CD4-positive, alpha-beta T cell treated with Interleukin-21 for 1 hour (primary cell): Measurements from ENCODE around the gene PRSS35.
A peak's percentile ranks its signal among the peaks of the same experiment; 100 is the strongest.
"Not testable (repeated sequence)": the region's sequence is repeated elsewhere in the genome, so short reads cannot be mapped to it uniquely, and the experiment has no call there.

Experiments
- DNase-seq: peaks from one replicate; pipeline ENCODE4 v3.0.0-alpha.2; 2020

Gene PRSS35

GRCh38 chr6:83511901-83512681 lies at the start of gene PRSS35:
Gene PRSS35, plus strand, starts transcription at chr6:83512534. Its CDS starts 10,908 bp downstream, at chr6:83523442.
- DNase-seq: peak; percentile 7

GRCh38 chr6:83463886-83464285 lies 48.4 kb upstream of the PRSS35 start:
- no peak for DNase-seq

GRCh38 chr6:83464381-83465140 lies 47.8 kb upstream of the PRSS35 start:
- DNase-seq: no peak

- no peak for DNase-seq
Observed at GRCh38 chr6:83466328-83466727, 46.0 kb upstream of the PRSS35 start.

- DNase-seq: peak; percentile 30
Observed at GRCh38 chr6:83467620-83468036, 44.7 kb upstream of the PRSS35 start.

GRCh38 chr6:83470001-83470400 lies 42.3 kb upstream of the PRSS35 start:
- DNase-seq: no peak

GRCh38 chr6:83470587-83470986 lies 41.7 kb upstream of the PRSS35 start:
- no peak for DNase-seq

GRCh38 chr6:83472767-83473166 lies 39.6 kb upstream of the PRSS35 start:
- DNase-seq: no peak

- DNase-seq: no peak
Observed at GRCh38 chr6:83474309-83474708, 38.0 kb upstream of the PRSS35 start.

- no peak for DNase-seq
Observed at GRCh38 chr6:83476971-83477370, 35.4 kb upstream of the PRSS35 start.

GRCh38 chr6:83479389-83479788 lies 32.9 kb upstream of the PRSS35 start:
- DNase-seq: no peak

- DNase-seq: no peak
Observed at GRCh38 chr6:83480470-83480869, 31.9 kb upstream of the PRSS35 start.

- not testable (repeated sequence) for DNase-seq
Observed at GRCh38 chr6:83481938-83482337, 30.4 kb upstream of the PRSS35 start.

GRCh38 chr6:83488448-83488847 lies 23.9 kb upstream of the PRSS35 start:
- DNase-seq: no peak

- no peak for DNase-seq
Observed at GRCh38 chr6:83488861-83489260, 23.5 kb upstream of the PRSS35 start.

GRCh38 chr6:83490217-83490807 lies 22.0 kb upstream of the PRSS35 start:
- no peak for DNase-seq

- no peak for DNase-seq
Observed at GRCh38 chr6:83505356-83505755, 7.0 kb upstream of the PRSS35 start.

GRCh38 chr6:83509441-83509840 lies 2.9 kb upstream of the PRSS35 start:
- no peak for DNase-seq

- no peak for DNase-seq
Observed at GRCh38 chr6:83510791-83511190, 1.5 kb upstream of the PRSS35 start.

- no peak for DNase-seq
Observed at GRCh38 chr6:83511266-83511665, 1.1 kb upstream of the PRSS35 start.

GRCh38 chr6:83514466-83514865 lies 2.1 kb downstream of the PRSS35 start:
- no peak for DNase-seq

GRCh38 chr6:83514866-83515466 lies 2.6 kb downstream of the PRSS35 start:
- DNase-seq: peak; percentile 42

GRCh38 chr6:83517500-83517899 lies 5.2 kb downstream of the PRSS35 start:
- no peak for DNase-seq
